Large intestine (tissue), 3 donors: ENCODE results near the gene NLRP12. TPM values are rescaled to one million over a fixed set of nuclear protein-coding genes. Genes with fewer than 3 reads are reported as not detected.
"Not testable (repeated sequence)": the region's sequence is repeated elsewhere in the genome, so short reads cannot be mapped to it uniquely, and the experiment has no call there.

Experiments used
- DNase-seq, 2 donors: peaks; one replicate each; pipeline versions ENCODE4 v3.0.0 to v3.0.0-alpha.2; 2013
- H3K27ac ChIP-seq: one replicate; pipeline ENCODE4 v1.5.1; 2013; ENCODE audit warnings: low read length
- H3K27me3 ChIP-seq: 2 replicates; pipeline ENCODE4 v1.6.1; 2013; ENCODE audit warnings: low read length; ENCODE audit not compliant: control insufficient read depth, insufficient read depth
- H3K36me3 ChIP-seq: 2 replicates; pipeline ENCODE4 v1.6.1; 2013; ENCODE audit warnings: low read length; ENCODE audit not compliant: control insufficient read depth, insufficient read depth
- H3K4me1 ChIP-seq: one replicate; pipeline ENCODE4 v1.6.1; 2013; ENCODE audit warnings: low read length; ENCODE audit not compliant: control insufficient read depth, insufficient read depth
- H3K4me3 ChIP-seq: one replicate; pipeline ENCODE4 v1.5.1; 2013; ENCODE audit warnings: low read length
- H3K9me3 ChIP-seq: one replicate; pipeline ENCODE4 v1.6.1; 2013; ENCODE audit warnings: mild to moderate bottlenecking, low read depth, low read length, moderate library complexity; ENCODE audit not compliant: control insufficient read depth
- WGBS: methylation state at CpG from one replicate; pipeline ENCODE4 v1.1.5; 2013; ENCODE audit warnings: low lambda C conversion rate; ENCODE audit not compliant: insufficient coverage; 5-methylcytosine and 5-hydroxymethylcytosine counted together
- polyA plus RNA-seq: library from polyadenylated mRNA; unstranded; fragments of 120-200 nt; gene quantifications from one replicate; pipeline ENCODE4 v1.2.1, GENCODE V29; 2013

The NLRP12 gene
- polyA plus RNA-seq, 1 donor, result 0.03 TPM

DNA sequence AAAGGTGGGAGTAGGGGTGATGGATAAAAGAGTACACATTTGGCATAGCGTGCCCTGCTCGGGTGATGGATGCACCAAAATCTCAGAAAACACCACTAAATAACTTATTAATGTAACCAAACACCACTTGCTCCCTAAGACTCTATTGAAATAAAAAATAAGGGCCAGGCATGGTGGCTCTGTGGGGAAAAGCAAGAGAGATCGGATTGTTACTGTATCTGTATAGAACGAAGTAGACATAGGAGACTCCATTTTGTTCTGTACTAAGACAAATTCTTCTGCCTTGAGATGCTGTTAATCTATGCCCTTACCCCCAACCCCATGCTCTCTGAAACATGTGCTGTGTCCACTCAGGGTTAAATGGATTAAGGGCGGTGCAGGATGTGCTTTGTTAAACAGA is 14.3 kb upstream of the NLRP12 start:
- not testable (repeated sequence) for H3K36me3 ChIP-seq, H3K4me1 ChIP-seq, H3K9me3 ChIP-seq, H3K27ac ChIP-seq, H3K4me3 ChIP-seq, DNase-seq, H3K27me3 ChIP-seq
- whole genome bisulfite sequencing, result 94% methylated on average over 2 of the region's 5 CpGs

DNA sequence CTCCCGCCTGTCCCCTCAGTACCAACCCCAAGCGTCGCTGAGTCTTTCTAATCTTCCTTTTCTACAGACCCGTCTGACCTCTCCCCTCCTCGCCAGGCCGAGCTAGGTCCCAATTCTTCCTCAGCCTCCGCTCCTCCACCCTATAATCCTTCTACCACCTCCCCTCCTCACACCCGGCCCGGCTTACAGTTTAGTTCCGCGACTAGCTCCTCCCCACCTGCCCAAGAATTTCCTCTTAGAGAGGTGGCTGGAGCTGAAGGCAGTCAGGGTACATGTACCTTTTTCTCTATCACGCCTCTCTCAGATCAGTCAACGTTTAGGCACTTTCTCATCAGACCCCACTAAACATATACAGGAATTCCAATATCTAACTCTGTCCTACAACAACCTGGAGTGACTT is 8.7 kb upstream of the NLRP12 start:
- not testable (repeated sequence) for H3K9me3 ChIP-seq, H3K4me3 ChIP-seq, H3K27ac ChIP-seq, H3K4me1 ChIP-seq, H3K36me3 ChIP-seq, DNase-seq, H3K27me3 ChIP-seq
- 26% methylated on average over 5 of the region's 13 CpGs for WGBS

DNA sequence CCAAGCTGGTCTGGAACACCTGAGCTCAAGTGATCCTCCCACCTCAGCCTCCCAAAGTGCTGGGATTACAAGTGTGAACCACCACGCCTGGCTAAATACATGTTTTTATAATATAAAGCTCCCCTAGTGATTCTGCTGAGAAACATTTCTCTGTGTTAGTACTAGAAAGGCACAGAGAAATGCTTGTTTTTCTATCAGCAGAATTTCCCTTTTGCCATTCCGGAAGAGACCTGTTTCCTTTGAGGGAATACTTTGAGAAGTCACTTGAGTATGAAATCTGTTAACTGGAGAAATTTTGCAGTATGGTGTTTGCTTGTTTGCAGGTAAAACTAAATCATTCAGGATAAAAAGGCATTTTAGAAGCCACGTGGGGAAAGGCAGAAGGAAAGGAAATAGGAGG is 4.4 kb upstream of the NLRP12 start:
- no peaks in the 10 kb centered on the region for H3K9me3 ChIP-seq
- H3K27me3 ChIP-seq, result peaks cover 7% of the 10 kb centered on the region
- H3K36me3 ChIP-seq, result no peaks in the 10 kb centered on the region
- no peak overlapping the region for H3K4me3 ChIP-seq
- no peak for DNase-seq
- no peak overlapping the region for H3K27ac ChIP-seq
- no peaks in the 10 kb centered on the region for H3K4me1 ChIP-seq
- no CpG with 5 or more reads among the region's 3 CpGs for WGBS

DNA sequence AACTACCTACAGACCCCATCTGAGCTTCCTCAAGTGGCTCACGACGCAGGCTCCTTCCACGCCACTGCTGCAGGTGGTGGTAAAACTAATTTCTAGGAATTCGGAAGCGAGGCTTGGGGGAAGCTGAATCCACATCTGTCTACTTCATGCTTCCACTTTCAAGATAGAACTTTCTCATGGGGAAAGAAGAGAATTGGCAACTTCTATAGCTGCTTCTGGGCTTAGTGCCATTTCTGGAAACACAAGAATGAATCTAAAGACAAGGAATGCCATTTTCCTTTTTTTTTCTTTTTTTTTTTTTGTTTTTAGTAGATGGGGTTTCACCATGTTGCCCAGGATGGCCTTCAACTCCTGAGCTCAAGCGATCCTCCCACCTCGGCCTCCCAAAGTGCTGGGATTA is 2.8 kb upstream of the NLRP12 start:
- Histone ChIP-seq H3K9me3 (no peaks in the 10 kb centered on the region), H3K4me3 (no peak overlapping the region), H3K4me1 (no peaks in the 10 kb centered on the region), H3K36me3 (no peaks in the 10 kb centered on the region), H3K27ac (no peak overlapping the region), H3K27me3 (peaks cover 3% of the 10 kb centered on the region)
- no peak for DNase-seq
- 90% methylated on average over 2 of the region's 7 CpGs for WGBS

DNA sequence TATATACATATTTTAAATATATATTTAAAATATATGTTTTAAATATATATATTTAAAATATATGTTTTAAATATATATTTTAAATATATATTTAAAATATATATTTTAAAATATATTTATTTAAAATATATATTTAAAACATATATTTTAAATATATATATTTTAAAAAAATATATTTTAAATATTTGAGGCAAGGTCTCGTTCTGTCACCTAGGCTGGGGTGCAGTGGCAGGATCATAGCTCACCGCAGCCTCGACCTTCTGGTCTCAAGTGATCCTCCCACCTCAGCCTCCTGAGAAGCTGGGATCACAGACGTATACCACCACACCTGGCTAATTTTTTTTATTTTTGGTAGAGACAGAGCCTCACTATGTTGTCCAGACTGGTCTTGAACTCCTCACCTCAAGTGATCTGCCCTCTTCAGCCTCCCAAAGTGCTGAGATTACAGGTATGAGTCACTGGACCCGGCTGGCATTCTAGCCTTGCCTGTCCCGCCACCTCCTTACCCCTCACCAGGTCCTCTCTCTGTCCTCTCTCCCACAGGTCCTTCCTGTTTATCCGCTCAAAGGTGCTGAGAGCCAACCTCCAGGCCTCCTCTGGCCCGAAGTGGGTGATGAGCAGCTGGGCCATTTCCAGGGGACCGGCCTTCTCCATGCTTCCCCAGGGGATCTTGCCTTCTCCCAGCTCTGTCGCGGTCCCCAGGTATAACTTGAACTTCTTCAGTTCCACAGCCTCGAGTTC is 564 bp downstream of the NLRP12 start:
- Histone ChIP-seq H3K27ac (no peak overlapping the region), H3K4me3 (no peak overlapping the region), H3K9me3 (no peaks in the 10 kb centered on the region), H3K36me3 (no peaks in the 10 kb centered on the region), H3K4me1 (no peaks in the 10 kb centered on the region), H3K27me3 (no peaks in the 10 kb centered on the region)
- no CpG with 5 or more reads among the region's 12 CpGs for WGBS
- DNase-seq, result no peak

DNA sequence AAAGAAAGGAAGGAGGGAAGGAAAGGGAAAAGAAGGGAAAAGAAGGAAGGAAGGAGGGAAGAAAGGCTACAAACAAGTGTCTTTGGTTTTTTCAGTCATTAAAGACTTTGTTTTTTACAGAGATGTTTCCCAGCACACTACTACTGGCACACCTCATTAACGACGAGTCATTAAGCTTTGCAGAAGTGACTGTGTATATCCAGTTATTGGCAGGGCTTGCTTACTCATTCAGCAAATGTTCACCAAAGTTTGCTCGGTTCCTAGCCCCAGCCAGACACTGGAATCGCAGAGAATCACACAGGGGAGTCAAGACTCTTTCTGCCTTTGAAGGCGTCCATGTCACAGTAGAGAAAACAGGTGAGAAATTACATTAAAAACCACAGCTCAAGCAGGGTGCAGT is 4.3 kb downstream of the NLRP12 start:
- H3K4me3 ChIP-seq, result no peak overlapping the region
- H3K36me3 ChIP-seq, result no peaks in the 10 kb centered on the region
- H3K27ac ChIP-seq, result no peak overlapping the region
- H3K4me1 ChIP-seq, result no peaks in the 10 kb centered on the region
- H3K9me3 ChIP-seq, result no peaks in the 10 kb centered on the region
- DNase-seq, result no peak
- no CpG with 5 or more reads among the region's 5 CpGs for WGBS
- H3K27me3 ChIP-seq, result no peaks in the 10 kb centered on the region

DNA sequence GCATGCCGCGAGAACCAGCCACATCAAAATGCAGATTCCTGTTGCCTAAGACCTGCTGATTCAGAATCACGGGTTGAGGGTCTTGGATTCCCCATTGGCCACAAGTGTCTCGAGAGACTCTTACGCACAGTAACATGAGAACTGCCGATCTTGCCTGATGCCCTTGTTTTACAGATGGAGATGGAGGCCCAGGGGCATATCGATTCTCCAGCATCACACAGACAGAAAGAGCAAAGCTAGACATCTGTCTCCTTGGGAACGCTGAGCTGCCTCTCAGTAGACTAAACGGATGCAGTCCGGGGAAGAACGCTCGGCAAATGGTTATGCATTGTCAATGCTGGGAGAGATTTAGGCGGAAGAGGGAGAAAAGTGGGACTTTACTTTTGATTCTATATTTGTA is 5.4 kb downstream of the NLRP12 start:
- H3K9me3 ChIP-seq, result no peaks in the 10 kb centered on the region
- WGBS, result 90% methylated on average over 2 of the region's 13 CpGs
- H3K27me3 ChIP-seq, result no peaks in the 10 kb centered on the region
- DNase-seq, result no peak
- no peak overlapping the region for H3K4me3 ChIP-seq
- no peak overlapping the region for H3K27ac ChIP-seq
- no peaks in the 10 kb centered on the region for H3K36me3 ChIP-seq
- no peaks in the 10 kb centered on the region for H3K4me1 ChIP-seq

DNA sequence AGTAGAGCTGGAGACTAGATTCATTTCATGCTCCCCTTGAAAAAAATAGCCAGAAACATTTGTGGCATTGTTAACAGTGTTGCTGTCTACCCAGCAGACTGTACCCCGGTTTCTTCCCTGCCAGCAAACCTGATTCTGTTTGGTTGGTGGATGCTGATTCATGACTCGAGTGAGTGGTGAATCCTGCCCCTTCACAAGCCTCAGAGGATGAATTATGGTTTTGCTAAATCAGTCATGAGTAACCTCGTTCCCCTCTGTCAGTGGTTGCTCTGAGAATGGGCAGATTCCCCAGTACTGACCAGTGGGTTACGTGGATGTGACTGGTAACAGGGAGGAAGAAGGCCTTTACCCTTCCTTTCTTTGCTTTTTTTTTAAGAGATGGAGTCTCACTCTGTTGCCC is 10.1 kb downstream of the NLRP12 start:
- H3K4me3 ChIP-seq, result no peak overlapping the region
- H3K9me3 ChIP-seq, result no peaks in the 10 kb centered on the region
- WGBS, result no CpG with 5 or more reads among the region's 4 CpGs
- H3K27me3 ChIP-seq, result no peaks in the 10 kb centered on the region
- no peak overlapping the region for H3K27ac ChIP-seq
- H3K36me3 ChIP-seq, result no peaks in the 10 kb centered on the region
- no peak for DNase-seq
- no peaks in the 10 kb centered on the region for H3K4me1 ChIP-seq

DNA sequence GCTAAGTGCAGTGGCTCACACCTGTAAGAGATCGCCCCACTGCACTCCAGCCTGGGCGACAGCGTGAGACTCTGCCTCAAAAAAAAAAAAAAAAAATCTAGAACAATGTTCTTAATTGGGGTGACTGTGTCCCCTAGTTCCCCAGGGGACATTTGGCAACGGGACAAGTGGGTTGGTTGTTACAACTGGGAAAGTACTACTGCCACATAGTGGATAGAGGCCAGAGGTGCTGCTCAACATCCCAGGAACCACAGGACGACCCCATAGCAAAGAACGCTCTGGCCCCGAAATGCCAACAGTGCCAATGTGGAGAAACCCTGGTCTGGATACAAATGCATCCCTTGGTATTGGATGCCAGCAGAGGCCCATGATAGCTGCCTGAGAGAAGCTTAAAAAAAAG is 11.8 kb downstream of the NLRP12 start:
- Histone ChIP-seq H3K4me3 (no peak overlapping the region), H3K36me3 (no peaks in the 10 kb centered on the region), H3K27ac (no peak overlapping the region), H3K9me3 (no peaks in the 10 kb centered on the region), H3K27me3 (no peaks in the 10 kb centered on the region), H3K4me1 (no peaks in the 10 kb centered on the region)
- DNase-seq, result no peak
- WGBS, result no CpG with 5 or more reads among the region's 7 CpGs

DNA sequence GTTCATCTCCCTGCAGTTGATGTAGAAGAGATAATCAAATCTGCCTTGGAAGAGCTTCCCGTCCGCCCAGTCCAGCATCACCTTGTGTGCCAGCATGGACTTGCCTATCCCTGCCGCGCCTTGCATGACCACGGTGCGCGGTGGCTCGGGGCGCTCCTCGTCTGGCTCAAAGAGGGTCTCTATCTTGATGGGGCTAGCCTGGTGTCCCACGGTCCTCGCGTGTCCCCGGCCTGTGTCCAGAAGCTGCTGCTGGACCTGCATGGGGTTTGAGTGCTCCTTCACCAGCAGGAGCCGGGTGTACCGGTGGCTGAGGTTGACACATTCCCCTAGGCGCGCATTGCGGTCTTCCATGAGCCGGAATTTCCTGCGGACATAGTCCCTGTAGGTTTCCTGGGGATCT is 13.2 kb downstream of the NLRP12 start:
- no peak overlapping the region for H3K4me3 ChIP-seq
- no peaks in the 10 kb centered on the region for H3K27me3 ChIP-seq
- no peak for DNase-seq
- H3K36me3 ChIP-seq, result no peaks in the 10 kb centered on the region
- no CpG with 5 or more reads among the region's 21 CpGs for WGBS
- H3K9me3 ChIP-seq, result no peaks in the 10 kb centered on the region
- no peaks in the 10 kb centered on the region for H3K4me1 ChIP-seq
- H3K27ac ChIP-seq, result no peak overlapping the region

DNA sequence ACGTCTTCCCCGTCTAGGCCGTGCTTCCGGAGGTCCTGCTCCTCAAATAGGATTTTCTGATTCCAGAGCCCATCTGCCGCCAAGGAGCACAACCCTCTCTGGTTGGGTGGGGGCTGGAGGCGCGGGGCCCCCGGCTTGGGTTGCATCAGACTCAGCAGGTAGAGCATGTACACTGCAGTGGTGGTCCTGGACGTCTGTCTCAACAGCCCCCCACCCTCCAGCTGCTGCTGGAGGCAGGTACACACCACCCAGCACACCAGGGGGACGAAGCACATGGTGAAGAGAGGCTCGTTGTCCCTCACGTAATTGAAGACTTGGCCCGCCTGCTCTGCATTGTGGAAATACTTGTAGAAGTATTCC is 13.9 kb downstream of the NLRP12 start:
- Histone ChIP-seq H3K4me1 (no peaks in the 10 kb centered on the region), H3K27ac (no peak overlapping the region), H3K36me3 (no peaks in the 10 kb centered on the region), H3K4me3 (no peak overlapping the region), H3K9me3 (no peaks in the 10 kb centered on the region), H3K27me3 (no peaks in the 10 kb centered on the region)
- no peak for DNase-seq
- WGBS, result no CpG with 5 or more reads among the region's 13 CpGs
